ACHN (cell line): Measurements from ENCODE around the gene ZBTB14.

Experiments
- DNase-seq: peaks from one replicate; pipeline ENCODE4 v3.0.0-alpha.2; 2015
- in situ Hi-C: cut with HindIII; loops from 2 replicates; pipeline ENCODE4 v1.10.0; 2017; ENCODE audit warnings: low sequenced_read_pairs, low pct_ligation_motif_present, low pct_unique_long_range_greater_than_20kb

The ZBTB14 gene

DNA sequence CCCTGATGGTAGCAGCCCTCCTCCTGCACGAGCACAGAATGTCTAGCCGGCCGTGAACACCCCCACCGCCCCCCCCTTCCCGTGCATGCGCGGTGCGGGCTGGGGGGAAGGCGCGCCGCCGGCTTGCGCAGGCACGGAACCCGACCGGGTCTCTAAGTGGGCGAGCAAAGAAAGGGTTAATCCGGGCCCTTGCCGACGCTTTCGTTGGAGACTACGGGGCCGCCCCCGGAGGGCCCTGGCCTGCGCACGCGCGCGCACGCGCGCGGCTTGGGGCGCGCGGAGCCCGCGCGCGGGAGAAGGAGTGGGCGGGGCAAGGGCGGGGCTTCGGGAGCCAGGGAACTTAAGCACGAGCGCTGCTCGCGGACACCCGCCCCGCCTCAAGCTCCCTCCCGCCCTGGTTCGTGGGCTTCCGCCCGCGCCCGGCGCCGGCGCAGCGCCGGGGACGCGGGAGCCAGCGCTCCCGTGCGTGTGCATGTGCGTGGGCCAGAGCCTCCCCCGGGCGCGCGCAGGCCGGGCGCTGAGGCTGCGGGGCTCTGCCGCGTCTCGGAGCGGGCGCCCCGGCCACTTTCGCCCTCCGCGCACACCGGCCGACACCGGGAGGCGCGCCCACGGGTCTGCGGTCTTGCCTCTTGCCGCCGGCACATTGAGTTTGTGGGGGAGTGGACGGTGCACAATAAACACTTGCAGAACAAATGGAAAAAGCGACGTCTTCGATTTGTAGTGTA is 617 bp upstream of the ZBTB14 start:
- in situ Hi-C loops = no loop called here

DNA sequence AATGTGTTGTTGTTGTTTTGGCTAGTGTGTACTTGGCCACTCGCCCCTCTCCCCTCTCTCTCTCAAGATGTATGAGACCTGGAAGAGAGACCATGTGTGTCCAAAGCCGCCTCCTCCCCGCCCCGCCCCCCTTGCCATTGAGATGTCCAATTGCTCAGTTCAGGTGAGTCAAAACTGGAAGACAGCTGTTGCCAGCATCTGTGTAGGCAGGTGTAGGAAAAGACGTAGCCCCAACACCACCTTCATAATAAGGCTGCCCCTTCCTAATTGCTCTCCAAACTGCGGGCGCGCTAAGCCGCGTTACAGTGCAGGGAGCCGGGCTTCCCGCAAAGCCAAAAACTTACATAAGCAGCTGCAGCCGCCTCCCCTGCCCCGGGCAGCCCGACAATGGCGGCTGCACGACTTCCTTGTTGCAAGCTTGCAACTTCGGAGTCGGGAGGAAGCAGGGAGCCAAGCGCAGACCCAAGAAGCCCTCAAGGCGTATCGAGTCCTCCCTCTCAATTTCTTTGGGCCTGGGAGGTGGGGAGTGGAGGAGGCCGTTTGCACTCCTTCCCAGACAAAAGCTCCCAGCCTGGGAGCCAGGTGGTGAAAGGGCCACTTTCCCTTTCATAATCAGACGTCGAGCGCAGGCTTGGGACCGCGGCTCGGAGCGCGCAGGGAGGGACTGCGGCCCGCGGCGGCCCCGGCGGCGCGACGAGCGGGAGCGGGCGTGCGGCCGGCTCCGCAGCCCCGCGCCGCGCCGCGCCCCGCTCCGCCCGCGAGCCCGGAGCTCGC is 882 bp downstream of the ZBTB14 start:
- DNase-seq = peak; percentile 50
- in situ Hi-C loops = no loop called here

More for the DNA sequence above, 617 bp upstream of the ZBTB14 start:
- DNase-seq = peak; percentile 93

DNA sequence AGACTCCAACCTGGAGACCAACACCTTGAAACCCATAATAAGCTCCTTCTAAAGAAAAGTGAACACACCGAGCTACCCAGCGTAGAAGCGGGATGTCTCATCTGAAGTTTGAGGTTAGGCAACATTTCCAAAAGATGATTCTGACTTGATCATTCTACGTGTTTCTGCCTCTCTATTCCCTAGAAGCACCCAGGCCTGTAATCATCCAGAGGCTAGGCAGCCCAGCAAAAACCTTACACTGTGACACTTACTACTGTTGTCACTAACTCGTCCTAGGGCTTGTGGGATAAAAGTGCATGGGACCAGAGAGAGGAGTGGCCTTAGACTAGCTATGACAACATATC is 1.4 kb downstream of the ZBTB14 start:
- in situ Hi-C loops = no loop called here
- DNase-seq = no peak

DNA sequence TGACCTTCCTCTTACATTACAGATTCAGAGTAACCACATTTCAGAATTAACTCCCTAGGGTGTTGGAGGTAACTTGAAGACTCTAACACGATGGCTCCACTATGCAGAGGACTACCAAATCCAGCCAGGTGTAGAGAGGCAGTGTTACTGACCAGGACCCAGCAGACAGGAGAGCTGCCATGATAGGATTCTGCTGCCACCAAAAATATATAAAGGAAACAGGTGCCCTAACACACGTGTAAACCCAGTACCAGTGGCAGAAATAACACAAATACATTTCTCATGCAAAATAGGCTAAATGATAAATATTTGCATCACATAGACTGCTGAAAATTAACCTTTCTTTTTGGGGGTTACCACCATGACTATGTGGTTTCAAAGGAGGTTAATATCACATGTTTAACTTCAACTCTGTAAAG is 7.0 kb downstream of the ZBTB14 start:
- in situ Hi-C loops = no loop called here
- no peak for DNase-seq

DNA sequence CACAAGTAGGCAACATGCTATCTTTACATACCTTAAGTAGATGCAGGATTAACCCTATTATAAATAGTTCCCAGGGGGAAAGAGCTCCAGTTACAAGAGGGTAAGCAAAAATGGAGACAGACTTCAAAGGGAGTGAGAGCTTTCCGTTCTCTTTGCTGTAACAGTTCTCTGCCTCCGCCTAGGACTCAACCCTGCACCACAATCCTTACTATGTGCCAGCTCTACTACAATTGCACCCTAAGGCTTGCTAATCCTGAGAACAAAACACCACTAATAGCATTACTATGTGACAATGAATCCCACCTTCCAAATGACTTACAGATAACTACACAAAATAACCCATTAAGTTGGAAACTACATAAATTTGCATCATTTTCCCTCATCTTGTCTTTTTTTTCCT is 7.7 kb downstream of the ZBTB14 start:
- no peak for DNase-seq
- in situ Hi-C loops = no loop called here

GRCh38 chr18:5286525-5286924 is 9.0 kb downstream of the ZBTB14 start:
- in situ Hi-C loops = no loop called here
- no peak for DNase-seq

DNA sequence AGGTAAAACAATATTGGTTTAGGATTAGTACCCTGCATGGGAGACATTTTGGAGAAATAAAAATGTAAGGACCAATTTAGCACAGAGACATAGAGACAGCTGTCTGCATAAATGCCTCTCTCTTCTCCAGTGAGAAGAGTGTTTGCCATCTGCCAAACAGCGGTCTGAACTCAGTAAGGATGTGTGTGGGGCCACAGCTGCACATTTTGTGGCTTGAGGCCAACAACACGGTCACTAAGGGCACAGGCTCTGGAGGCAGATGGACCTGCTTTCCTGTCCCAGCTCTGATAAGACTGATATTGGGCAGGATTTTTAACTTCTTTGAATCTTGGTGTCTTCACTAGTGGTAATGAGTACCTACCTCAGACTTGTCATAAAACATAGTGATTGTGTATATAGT is 10.2 kb downstream of the ZBTB14 start:
- DNase-seq = no peak
- in situ Hi-C loops = no loop called here

GRCh38 chr18:5284808-5285207 is 10.7 kb downstream of the ZBTB14 start:
- DNase-seq = no peak
- in situ Hi-C loops = no loop called here

GRCh38 chr18:5282770-5283169 is 12.8 kb downstream of the ZBTB14 start:
- DNase-seq = no peak
- in situ Hi-C loops = no loop called here

GRCh38 chr18:5276947-5277346 is 18.6 kb downstream of the ZBTB14 start:
- DNase-seq = no peak
- in situ Hi-C loops = no loop called here

- in situ Hi-C loops = no loop called here
- no peak for DNase-seq
Observed at GRCh38 chr18:5275872-5276271, 19.7 kb downstream of the ZBTB14 start.

GRCh38 chr18:5268874-5269273 is 26.7 kb downstream of the ZBTB14 start:
- no peak for DNase-seq
- in situ Hi-C loops = no loop called here

GRCh38 chr18:5266721-5267120 is 28.8 kb downstream of the ZBTB14 start:
- no peak for DNase-seq
- in situ Hi-C loops = no loop called here

GRCh38 chr18:5253910-5254309 is 41.6 kb downstream of the ZBTB14 start:
- in situ Hi-C loops = no loop called here
- no peak for DNase-seq

- in situ Hi-C loops = no loop called here
- no peak for DNase-seq
Observed at GRCh38 chr18:5251117-5251516, 44.4 kb downstream of the ZBTB14 start.

- in situ Hi-C loops = no loop called here
- DNase-seq = no peak
Observed at GRCh38 chr18:5250603-5251002, 44.9 kb downstream of the ZBTB14 start.

DNA sequence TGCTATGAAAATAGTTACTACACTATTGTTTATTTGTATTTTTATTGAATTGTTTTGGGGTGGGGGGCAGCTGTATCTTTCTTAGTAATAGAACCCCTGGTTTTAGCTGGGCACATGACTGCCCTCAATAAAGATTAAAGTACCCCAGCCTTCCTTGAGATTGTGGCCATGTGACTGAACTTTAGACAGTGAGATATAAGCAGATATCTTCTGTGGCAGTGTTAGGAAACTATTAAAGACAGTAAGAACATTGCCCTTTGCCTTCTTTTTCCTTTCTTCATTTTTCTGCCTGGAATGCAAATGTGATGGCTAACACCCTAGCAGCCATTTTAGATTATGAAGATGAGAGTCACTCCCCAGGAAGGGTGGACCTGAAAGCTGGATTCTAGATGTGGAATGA is 50.6 kb downstream of the ZBTB14 start:
- in situ Hi-C loops = no loop called here
- DNase-seq = no peak

- in situ Hi-C loops = no loop called here
- DNase-seq = no peak
Observed at GRCh38 chr18:5239447-5239846, 56.1 kb downstream of the ZBTB14 start.
